CD4-positive, CD25-positive, alpha-beta regulatory T cell (primary cell): ENCODE measurements around the gene HOXB3. TPM values are rescaled to one million over a fixed set of nuclear protein-coding genes. Genes with fewer than 3 reads are reported as not detected.

ENCODE experiments used
- ATAC-seq, 2 donors: fragments of 150-1000 bp; cut with Tn5 transposase; one replicate each; pipeline ENCODE4 v1.10.0; 2021; ENCODE audit warnings: low read depth in 2 of 2, moderate number of reproducible peaks in 2 of 2, moderate library complexity in 1 of 2
- DNase-seq, 3 donors: peaks; one replicate each; pipeline versions ENCODE4 v3.0.0 to v3.0.0-alpha.2; 2012 to 2022; ENCODE audit warnings: mixed read lengths in 1 of 3
- H3K27ac ChIP-seq: one replicate; pipeline ENCODE4 v1.7.0; 2013; ENCODE audit warnings: mild to moderate bottlenecking, low read length; ENCODE audit not compliant: insufficient read depth, poor library complexity, severe bottlenecking
- H3K27me3 ChIP-seq: one replicate; pipeline ENCODE4 v1.7.0; 2013; ENCODE audit warnings: low read length; ENCODE audit not compliant: control insufficient read depth, insufficient read depth
- H3K36me3 ChIP-seq: one replicate; pipeline ENCODE4 v1.7.0; 2013; ENCODE audit warnings: mild to moderate bottlenecking, low read length, moderate library complexity; ENCODE audit not compliant: control insufficient read depth, insufficient read depth
- H3K4me1 ChIP-seq: 2 replicates; pipeline ENCODE4 v1.7.0; 2013; ENCODE audit warnings: mild to moderate bottlenecking, low read length; ENCODE audit not compliant: insufficient read depth, control insufficient read depth, poor library complexity, severe bottlenecking
- H3K4me3 ChIP-seq: one replicate; pipeline ENCODE4 v1.7.0; 2013; ENCODE audit warnings: low read depth, mild to moderate bottlenecking, low read length, moderate library complexity
- H3K9me3 ChIP-seq, 2 experiments: 1 replicate in 1 of 2; 2 replicates in 1 of 2; pipeline ENCODE4 v1.7.0; 2013; ENCODE audit warnings: low read length in 2 of 2, mild to moderate bottlenecking in 1 of 2, moderate library complexity in 1 of 2; ENCODE audit not compliant: control insufficient read depth in 2 of 2
- H3K27ac Mint-ChIP-seq, 3 donors: one replicate each; pipeline ENCODE4 v1.8.0; 2020 to 2022; ENCODE audit warnings: mild to moderate bottlenecking in 3 of 3, mixed read lengths in 3 of 3, moderate library complexity in 2 of 3
- H3K27me3 Mint-ChIP-seq: one replicate; pipeline ENCODE4 v1.8.0; 2022; ENCODE audit warnings: mild to moderate bottlenecking, mixed read lengths
- H3K36me3 Mint-ChIP-seq: one replicate; pipeline ENCODE4 v1.8.0; 2020; ENCODE audit warnings: mixed read lengths
- H3K4me1 Mint-ChIP-seq, 4 donors: one replicate each; pipeline ENCODE4 v1.8.0; 2020 to 2022; ENCODE audit warnings: mixed read lengths in 4 of 4, mild to moderate bottlenecking in 1 of 4
- H3K4me3 Mint-ChIP-seq, 4 donors: one replicate each; pipeline ENCODE4 v1.8.0; 2020 to 2022; ENCODE audit warnings: mild to moderate bottlenecking in 4 of 4, mixed read lengths in 4 of 4, moderate library complexity in 3 of 4
- H3K9me3 Mint-ChIP-seq, 7 donors: one replicate each; pipeline ENCODE4 v1.8.0; 2020 to 2022; ENCODE audit warnings: mixed read lengths in 7 of 7, mild to moderate bottlenecking in 3 of 7, moderate library complexity in 2 of 7
- polyA plus RNA-seq, 4 donors: library from polyadenylated mRNA; unstranded; fragments of 300-500 nt; fragmentation: Illumina TruSeq; gene quantifications; one replicate each; pipeline ENCODE4 v1.2.3, GENCODE V29; 2021
- total RNA-seq: library from RNA; stranded (reverse); gene quantifications from one replicate; pipeline ENCODE4 v1.2.3, GENCODE V29; 2022

HOXB3 gene
- total and polyA plus RNA-seq, 5 donors from 2014 or later, result 0.05 to 8.1 (median 0.16) TPM; not detected in 2

DNA sequence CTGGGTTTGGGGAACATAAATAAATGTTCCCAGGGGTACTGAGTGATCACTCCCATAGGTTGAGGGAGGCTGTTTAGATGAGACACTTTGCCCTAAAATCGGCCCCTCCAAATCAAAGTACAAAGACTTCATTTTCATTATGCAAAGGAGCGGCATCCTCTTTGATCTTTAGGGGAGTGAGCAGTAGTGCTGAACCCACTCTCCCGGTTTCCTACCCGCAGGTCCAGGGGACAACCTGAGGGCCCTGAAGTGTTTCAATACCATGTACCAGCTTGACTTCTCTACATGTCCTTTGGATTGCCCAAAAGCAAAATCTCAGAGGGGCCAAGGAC lies 11.1 kb upstream of the HOXB3 start:
- Mint-ChIP-seq H3K9me3 (peaks cover 0 to 3% (median 0%) of the 10 kb centered on the region in 7 donors), H3K36me3 (peaks cover 3% of the 10 kb centered on the region), H3K4me1 (peaks cover 13 to 50% (median 30%) of the 10 kb centered on the region in 4 donors), H3K27me3 (peaks cover 100% of the 10 kb centered on the region), H3K4me3 (peak overlapping the region in 1 of 4 donors; percentile 65), H3K27ac (no peak overlapping the region)
- no peak for ATAC-seq
- Histone ChIP-seq H3K27me3 (peaks cover 55% of the 10 kb centered on the region), H3K4me3 (no peak overlapping the region), H3K27ac (no peak overlapping the region), H3K36me3 (no peaks in the 10 kb centered on the region), H3K9me3 (no peaks in the 10 kb centered on the region), H3K4me1 (peaks cover 50% of the 10 kb centered on the region)
- no peak for DNase-seq

DNA sequence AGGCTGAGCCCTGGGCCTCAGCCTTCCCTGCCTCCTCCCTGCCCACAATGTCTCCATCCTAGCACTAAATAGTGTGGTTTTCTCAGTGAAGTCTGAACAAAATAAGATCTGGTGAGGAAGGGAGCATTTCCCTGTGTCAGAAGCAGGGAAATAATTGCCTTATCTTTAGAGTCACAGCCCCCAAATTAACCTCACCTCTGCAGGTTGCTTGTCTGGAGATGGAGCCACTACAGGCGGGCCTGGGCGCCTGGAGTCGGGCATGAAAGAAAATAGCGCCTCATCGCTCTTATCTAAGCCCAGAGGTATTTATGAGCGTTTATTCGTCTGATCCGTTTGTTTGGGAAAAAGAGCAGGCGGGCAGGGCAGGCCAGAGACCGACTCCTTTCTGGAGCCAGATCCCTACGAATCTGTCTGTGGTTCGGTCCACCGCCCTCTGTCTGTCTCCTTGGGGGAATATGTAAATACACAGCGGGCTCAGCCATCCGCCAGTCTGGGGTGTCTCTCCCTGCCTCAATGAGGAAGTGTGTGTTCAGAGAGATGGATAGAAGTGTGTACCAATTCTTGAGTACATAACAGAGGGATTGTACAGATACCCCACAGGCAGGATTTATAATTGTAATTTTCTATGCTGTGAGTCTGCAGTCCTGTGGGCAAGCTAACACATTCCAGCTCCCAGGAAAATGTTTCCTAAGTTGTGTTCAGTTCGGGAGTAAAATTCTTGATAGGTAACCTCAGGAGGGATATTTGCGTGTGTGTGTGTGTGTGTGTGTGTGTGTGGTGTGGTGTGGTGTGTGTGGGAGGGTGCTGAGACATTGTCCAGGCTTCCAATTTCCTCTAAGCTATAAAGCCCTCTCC lies 10.4 kb upstream of the HOXB3 start:
- H3K4me3 Mint-ChIP-seq, result peak overlapping the region in 1 of 4 donors; percentile 22
- H3K36me3 Mint-ChIP-seq, result peaks cover 3% of the 10 kb centered on the region
- peaks cover 98% of the 10 kb centered on the region for H3K27me3 Mint-ChIP-seq
- no peak for ATAC-seq
- peaks cover 13 to 53% (median 30%) of the 10 kb centered on the region in 4 donors for H3K4me1 Mint-ChIP-seq
- DNase-seq, result no peak
- Histone ChIP-seq H3K9me3 (no peaks in the 10 kb centered on the region), H3K27me3 (peaks cover 58% of the 10 kb centered on the region), H3K4me1 (peaks cover 53% of the 10 kb centered on the region), H3K27ac (no peak overlapping the region), H3K36me3 (no peaks in the 10 kb centered on the region), H3K4me3 (no peak overlapping the region)
- peaks cover 0 to 3% (median 0%) of the 10 kb centered on the region in 7 donors for H3K9me3 Mint-ChIP-seq
- no peak overlapping the region for H3K27ac Mint-ChIP-seq

- H3K4me1 ChIP-seq, result peaks cover 51% of the 10 kb centered on the region
- DNase-seq (no peak), ATAC-seq (no peak)
- no peak overlapping the region for H3K27ac Mint-ChIP-seq
- no peak overlapping the region for H3K27ac ChIP-seq
- peaks cover 61% of the 10 kb centered on the region for H3K27me3 ChIP-seq
- no peaks in the 10 kb centered on the region for H3K36me3 ChIP-seq
- H3K36me3 Mint-ChIP-seq, result peaks cover 3% of the 10 kb centered on the region
- H3K9me3 ChIP-seq, result no peaks in the 10 kb centered on the region
- H3K4me3 ChIP-seq, result no peak overlapping the region
- H3K9me3 Mint-ChIP-seq, result peaks cover 0 to 3% (median 0%) of the 10 kb centered on the region in 7 donors
- peaks cover 94% of the 10 kb centered on the region for H3K27me3 Mint-ChIP-seq
- H3K4me3 Mint-ChIP-seq, result peak overlapping the region in 1 of 4 donors; percentile 42
- peaks cover 13 to 49% (median 28%) of the 10 kb centered on the region in 4 donors for H3K4me1 Mint-ChIP-seq
Observed at GRCh38 chr17:48599354-48599753, 9.3 kb upstream of the HOXB3 start.

- Mint-ChIP-seq H3K27ac (no peak overlapping the region), H3K9me3 (peaks cover 0 to 3% (median 0%) of the 10 kb centered on the region in 7 donors)
Observed at GRCh38 chr17:48598736-48599135, 8.7 kb upstream of the HOXB3 start.

GRCh38 chr17:48597778-48598631 lies 8.0 kb upstream of the HOXB3 start:
- peaks cover 14 to 52% (median 31%) of the 10 kb centered on the region in 4 donors for H3K4me1 Mint-ChIP-seq
- Histone ChIP-seq H3K36me3 (no peaks in the 10 kb centered on the region), H3K4me1 (peaks cover 52% of the 10 kb centered on the region), H3K27ac (no peak overlapping the region), H3K9me3 (no peaks in the 10 kb centered on the region), H3K4me3 (peak overlapping the region; percentile 19), H3K27me3 (peaks cover 55% of the 10 kb centered on the region)
- H3K27ac Mint-ChIP-seq, result peak overlapping the region in 1 of 3 donors; percentile 74
- peaks cover 3% of the 10 kb centered on the region for H3K36me3 Mint-ChIP-seq
- peaks cover 0 to 3% (median 0%) of the 10 kb centered on the region in 7 donors for H3K9me3 Mint-ChIP-seq
- H3K27me3 Mint-ChIP-seq, result peaks cover 88% of the 10 kb centered on the region
- peak overlapping the region; percentile 73 to 89 (median 80) for H3K4me3 Mint-ChIP-seq
- DNase-seq (peak in 1 of 3 donors; percentile 61), ATAC-seq (peak; percentile 45 to 48)

More at GRCh38 chr17:48598736-48599135, 8.7 kb upstream of the HOXB3 start:
- no peak overlapping the region for H3K4me3 ChIP-seq
- peaks cover 49% of the 10 kb centered on the region for H3K4me1 ChIP-seq
- peaks cover 88% of the 10 kb centered on the region for H3K27me3 Mint-ChIP-seq
- DNase-seq (no peak), ATAC-seq (no peak)
- H3K9me3 ChIP-seq, result no peaks in the 10 kb centered on the region
- H3K4me3 Mint-ChIP-seq, result peak overlapping the region; percentile 33 to 89 (median 80)
- H3K27me3 ChIP-seq, result peaks cover 61% of the 10 kb centered on the region
- H3K4me1 Mint-ChIP-seq, result peaks cover 13 to 52% (median 28%) of the 10 kb centered on the region in 4 donors
- H3K36me3 Mint-ChIP-seq, result peaks cover 3% of the 10 kb centered on the region
- no peak overlapping the region for H3K27ac ChIP-seq
- no peaks in the 10 kb centered on the region for H3K36me3 ChIP-seq

- Histone ChIP-seq H3K27me3 (peaks cover 54% of the 10 kb centered on the region), H3K4me1 (peaks cover 52% of the 10 kb centered on the region), H3K27ac (no peak overlapping the region), H3K36me3 (no peaks in the 10 kb centered on the region), H3K4me3 (no peak overlapping the region), H3K9me3 (no peaks in the 10 kb centered on the region)
- Mint-ChIP-seq H3K36me3 (peaks cover 3% of the 10 kb centered on the region), H3K9me3 (peaks cover 0 to 3% (median 0%) of the 10 kb centered on the region in 7 donors), H3K4me3 (peak overlapping the region; percentile 73 to 89 (median 80)), H3K4me1 (peaks cover 10 to 52% (median 34%) of the 10 kb centered on the region in 4 donors), H3K27ac (peak overlapping the region in 1 of 3 donors; percentile 74), H3K27me3 (peaks cover 88% of the 10 kb centered on the region)
- no peak for DNase-seq
- ATAC-seq, result no peak
Observed at GRCh38 chr17:48597528-48597777, 7.4 kb upstream of the HOXB3 start.

GRCh38 chr17:48596735-48597527 lies 6.9 kb upstream of the HOXB3 start:
- Histone ChIP-seq H3K4me1 (peaks cover 50% of the 10 kb centered on the region), H3K27ac (no peak overlapping the region), H3K9me3 (no peaks in the 10 kb centered on the region), H3K4me3 (no peak overlapping the region), H3K36me3 (no peaks in the 10 kb centered on the region), H3K27me3 (peaks cover 52% of the 10 kb centered on the region)
- ATAC-seq (no peak), DNase-seq (no peak)
- peaks cover 8 to 52% (median 33%) of the 10 kb centered on the region in 4 donors for H3K4me1 Mint-ChIP-seq
- H3K9me3 Mint-ChIP-seq, result peaks cover 0 to 3% (median 0%) of the 10 kb centered on the region in 7 donors
- no peak overlapping the region for H3K27ac Mint-ChIP-seq
- peak overlapping the region; percentile 73 to 91 (median 82) for H3K4me3 Mint-ChIP-seq
- H3K36me3 Mint-ChIP-seq, result peaks cover 3% of the 10 kb centered on the region
- H3K27me3 Mint-ChIP-seq, result peaks cover 88% of the 10 kb centered on the region
